GM18873 (cell line): ENCODE results near the gene TSPAN18.

Experiments
- ATAC-seq: cut with Tn5 transposase; IDR thresholded peaks from one replicate; pipeline ENCODE4 v1.9.1; 2021; ENCODE audit warnings: mild to moderate bottlenecking, moderate library complexity, moderate number of reproducible peaks; ENCODE audit not compliant: unreplicated experiment, low FRiP score

TSPAN18 gene

DNA sequence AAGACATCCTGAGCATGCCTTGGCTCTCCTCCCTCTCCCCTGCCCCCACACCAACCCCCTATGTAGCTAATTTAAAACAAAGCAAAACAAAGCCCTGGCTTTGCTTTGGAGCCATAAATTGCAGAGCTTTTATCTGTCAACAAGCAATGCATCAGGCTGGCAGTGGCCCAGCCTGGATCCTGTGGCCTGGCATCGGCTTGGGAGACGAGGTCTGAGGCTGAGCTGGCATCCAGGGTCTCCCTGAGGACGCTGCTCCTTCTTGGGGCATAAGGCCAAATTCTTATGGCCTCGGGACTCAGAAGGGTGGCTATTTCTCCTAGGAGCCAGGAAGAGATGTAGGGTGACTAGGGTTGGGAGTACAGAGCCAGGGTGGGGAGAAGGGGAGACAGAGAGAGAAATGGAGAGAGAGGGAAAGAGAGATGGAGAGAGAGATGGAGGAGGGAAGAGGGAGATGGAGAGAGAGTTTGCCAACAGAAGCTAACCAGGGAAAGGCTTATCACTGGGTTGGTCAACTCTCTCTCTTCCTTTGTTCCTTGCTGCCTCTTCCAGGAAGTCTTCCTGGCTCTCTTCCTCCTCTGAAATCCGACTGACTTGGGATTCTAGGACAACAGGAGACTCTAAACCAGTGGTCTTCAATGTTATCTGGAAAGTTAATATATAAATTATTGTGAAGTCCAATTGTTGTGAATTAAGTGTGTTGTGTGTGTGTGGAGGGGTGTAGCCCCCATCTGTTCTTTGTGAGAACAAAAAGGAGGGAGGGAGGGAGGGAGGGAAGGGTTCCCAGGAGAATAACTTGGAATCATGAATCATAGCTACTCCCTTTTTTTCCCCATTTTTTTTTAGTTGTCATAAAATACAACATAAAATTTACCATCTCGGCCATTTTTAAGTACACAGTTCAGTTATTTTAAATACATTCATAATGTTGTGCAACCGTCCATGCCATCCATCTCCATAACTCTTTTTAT is 29.1 kb downstream of the TSPAN18 start:
- no peak for ATAC-seq

DNA sequence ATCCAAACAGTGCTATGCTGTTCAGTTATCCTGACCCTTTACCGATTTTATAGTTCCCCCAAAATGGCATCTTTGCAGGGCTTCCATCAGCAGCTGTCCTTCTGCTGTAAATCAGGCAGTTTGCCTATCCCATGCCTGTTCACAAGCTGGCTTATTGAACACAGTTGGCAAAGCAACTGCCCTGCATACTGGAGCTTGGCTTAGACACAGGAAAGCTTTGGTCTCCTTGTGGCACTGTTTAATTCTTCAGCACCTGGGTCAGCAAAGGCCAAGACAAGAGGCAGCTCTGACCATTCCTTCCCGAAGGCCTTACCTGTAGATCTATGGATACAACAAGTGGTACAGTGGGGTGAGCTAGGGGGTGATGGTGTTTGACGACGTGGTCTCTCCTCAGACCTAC is 32.2 kb downstream of the TSPAN18 start:
- ATAC-seq = no peak

DNA sequence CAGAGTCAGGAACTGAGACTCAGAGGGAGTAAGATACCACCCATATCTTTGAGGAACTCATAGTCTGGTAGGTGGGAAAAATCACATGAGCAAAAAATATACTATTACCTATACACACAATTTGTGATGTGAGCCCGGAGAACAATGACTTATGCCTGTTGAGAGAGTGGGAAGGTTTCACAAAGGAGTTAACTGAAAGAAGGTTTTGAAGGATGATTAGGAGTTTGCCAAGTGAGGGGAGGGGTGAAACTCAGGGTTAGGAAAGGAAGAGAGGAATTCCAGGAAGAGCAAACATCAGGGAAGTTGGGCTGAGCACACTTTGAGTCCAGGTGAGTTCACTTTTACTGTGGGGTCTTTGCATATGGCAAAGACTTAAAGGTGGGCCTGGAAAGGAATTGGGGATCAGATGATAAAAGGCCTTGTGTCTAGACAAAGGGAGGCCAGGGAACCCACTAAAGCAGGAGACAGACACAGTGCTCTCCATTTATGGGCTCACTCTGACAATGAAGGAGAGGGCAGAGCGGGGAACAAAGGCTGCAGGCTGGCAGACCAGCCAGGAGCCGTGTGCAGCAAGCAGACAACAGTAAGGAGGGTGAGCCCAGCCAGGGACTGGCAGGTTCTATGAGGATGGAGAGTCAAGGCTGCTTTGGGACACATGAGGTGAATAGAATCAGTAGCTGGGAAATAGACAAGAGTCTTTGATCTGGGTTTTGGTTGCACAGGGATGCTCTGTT is 33.1 kb downstream of the TSPAN18 start:
- no peak for ATAC-seq

DNA sequence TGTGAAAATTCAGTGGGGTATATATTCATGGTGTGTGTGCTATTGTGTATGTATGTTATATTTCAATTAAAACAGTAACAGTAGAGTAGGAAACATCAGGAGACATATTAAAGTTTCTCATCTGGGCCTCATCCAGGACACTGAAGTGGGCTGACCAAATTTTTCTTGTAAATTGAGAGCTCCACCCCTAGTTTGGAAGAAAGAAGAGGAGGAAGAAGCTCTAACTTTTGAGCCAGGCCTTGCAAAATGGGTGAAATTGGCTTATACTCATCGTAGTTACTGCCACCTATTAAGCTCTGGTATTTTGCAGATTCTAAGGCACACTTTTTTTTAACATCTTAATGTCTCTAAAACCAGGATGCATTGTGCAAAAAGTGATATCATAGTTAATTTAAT is 33.7 kb downstream of the TSPAN18 start:
- ATAC-seq = no peak

DNA sequence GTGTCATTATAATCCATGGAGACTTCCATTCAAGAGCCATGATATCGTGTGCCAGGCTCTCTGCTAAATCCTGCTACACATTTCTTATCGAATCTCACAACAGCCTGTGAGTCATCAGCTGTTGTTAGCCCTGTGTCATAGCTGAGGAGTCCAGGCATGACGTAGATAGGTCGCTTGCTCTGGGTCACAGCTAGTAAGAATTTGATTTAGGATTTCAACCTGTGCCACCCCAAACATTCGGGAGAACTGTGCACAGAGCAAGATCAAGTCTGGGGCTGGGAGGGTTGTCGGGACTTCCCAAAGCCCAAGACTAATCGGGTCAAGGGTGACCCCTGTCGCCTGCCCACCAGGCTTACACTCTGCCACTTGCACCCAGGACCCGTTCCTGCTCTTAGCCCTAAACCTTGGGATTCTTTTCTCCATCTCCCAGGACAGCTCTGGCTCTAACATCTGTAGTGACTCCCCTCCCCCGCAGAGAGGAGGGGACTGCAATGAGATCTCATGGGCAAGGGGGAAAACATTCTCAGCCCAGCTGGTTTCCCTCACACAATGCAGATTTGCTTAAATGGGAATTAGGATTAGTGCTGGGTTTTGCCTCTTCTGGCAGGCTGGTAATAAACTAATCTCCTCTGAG is 34.3 kb downstream of the TSPAN18 start:
- ATAC-seq = no peak

DNA sequence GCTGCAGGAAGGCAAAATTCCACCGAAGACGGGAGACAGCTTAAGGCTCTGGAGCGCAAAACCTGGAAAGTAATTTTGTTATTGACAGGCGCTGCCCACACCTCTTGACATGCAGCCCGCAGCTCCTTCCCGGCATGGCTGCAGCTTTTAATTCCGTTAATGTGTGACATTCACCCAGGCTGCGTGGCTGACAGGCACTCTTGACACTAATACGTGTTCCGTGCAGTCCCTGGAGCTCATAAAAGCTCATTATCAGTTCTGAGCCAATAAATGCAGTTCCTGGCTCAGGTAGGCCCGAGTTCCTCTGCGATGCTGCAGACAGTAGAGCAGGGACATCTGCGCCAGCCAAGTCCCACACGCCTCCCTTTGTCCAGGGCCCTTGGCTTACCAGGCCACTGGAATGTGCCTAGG is 34.8 kb downstream of the TSPAN18 start:
- ATAC-seq = no peak

DNA sequence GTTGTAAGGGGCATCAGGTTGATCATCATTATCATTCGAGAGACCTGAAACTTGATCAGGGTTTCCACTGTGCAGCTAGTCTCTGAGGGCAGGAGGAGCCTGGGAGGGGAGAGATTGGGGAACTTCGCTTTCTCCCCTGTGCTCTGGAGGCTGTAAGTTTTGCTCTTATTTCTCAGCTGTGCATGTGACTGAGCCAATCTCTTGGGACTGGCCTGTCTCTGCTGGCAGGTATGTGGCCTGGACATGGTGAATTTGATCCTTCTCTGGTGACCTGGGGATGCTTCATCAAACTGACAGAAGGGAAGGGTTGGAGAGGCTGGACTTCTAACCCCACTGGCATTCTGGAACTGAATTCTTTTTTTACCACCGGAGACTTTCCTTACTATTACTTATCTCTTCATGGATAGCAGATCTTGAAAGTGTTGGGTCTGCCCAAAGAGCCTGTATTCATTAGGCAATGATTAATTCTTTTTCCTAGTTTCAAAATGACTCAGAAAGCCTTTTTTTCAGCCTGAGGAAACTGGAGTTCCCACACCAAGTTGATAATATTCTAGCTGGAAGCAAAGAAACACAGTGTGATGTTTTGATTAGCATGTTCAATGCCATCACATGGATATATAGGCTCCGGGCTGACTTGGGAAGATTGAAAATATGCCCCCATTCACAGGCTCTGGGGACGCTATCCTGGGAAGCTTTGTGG is 36.5 kb downstream of the TSPAN18 start:
- no peak for ATAC-seq

DNA sequence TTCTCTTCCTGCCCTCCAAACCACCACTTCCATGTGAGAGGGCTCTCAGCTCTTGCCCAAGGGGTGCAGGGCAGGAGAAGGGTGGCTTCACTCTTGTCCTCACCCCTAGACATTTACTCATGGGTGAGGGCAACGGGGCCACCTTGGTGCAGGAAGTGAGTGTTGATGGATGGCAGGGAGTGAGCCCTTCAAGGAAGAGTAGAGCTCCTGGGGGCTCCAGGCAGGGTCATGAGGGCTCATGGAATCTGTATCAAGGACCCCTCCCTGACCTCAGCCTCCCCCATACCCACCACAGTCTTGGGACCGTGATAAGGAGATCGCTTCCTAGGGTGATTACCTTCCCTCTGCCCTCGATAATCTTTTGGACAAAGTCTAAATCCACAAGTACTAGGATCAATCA is 37.8 kb downstream of the TSPAN18 start:
- ATAC-seq = no peak

DNA sequence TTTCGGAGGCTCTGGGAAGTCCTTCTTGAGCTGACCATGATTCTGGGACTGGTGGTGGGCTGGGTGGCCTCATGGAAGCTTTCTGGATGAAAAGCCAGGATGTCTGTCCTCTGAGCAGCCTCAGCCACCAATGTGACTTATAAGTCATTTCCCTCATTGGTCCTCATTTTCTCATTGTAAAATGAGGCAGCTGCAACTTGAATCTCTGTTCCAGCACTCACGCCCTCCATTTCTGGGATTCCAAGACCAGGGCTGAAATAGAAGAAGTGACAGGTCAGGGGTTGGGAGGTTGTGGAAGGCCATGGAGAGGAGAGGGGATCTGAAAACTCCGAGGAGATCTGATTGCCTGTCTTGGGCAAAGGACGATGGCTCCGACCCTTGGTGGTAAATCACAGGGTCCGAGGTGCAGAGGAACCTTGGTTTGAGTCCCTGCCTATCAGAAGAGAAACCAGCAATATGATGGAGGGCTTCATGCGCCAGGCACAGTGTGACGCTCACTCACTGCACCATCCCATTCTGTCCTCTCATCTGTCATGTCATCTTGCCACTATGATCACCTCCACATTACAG is 38.3 kb downstream of the TSPAN18 start:
- ATAC-seq = no peak

DNA sequence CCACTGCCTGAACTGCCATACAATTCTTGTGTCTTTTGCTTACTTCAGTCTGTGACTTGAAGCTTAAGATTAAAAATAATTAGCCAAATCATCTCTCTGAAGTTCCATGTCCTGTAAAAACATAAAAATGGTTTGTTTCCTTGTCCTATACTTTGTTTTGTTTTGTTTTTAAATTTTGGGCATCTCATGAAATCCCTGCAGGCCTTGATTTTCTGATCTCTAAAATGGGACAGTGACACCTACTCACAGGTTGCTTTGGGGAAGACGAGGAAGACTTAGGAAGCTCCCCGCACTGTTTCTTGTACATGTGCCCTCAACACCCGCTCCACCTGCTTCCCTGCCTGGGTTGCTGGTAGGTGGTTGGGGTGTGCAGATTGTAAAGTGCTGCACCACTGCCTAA is 38.9 kb downstream of the TSPAN18 start:
- ATAC-seq = no peak

DNA sequence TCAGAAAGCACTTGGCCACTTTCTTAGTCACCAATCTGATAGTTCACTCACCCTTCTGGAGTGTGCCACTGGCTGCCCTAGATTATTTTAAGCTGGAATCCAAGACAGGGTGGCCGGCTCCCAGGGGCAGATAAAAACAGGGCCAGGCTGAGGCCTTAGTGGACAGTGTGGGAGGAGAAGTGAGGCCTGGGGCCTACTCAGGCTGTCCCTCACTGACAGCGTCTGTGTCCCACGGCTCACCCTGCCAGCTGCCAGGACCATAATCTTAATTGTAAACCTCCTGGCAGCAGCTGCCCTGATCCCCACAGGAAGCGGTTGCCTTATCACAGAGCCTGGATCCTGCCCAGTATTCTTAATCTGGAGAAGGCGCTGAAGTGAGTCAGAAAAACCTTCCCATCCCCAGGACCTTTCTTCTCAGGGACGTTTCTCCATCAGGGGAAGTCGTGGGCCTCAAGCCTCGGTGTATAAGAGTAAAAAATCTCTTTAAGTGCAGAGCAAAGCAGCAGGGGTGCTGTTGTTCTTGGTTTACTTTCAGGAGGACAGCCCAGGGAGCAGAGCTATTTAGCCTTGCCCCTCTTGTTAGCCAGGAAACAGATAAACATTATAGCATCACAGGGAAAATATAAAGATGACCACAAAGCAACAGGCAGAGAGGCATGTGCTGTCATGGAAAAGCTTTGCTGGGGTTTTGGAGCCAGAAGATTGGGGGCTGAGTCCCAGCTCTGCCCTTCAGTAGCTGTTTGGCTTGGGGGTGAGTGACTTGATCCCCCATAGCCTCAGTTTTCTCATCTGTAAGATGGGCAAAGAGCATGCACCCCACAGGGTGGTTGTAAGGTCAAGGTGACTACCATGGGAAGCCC is 39.6 kb downstream of the TSPAN18 start:
- ATAC-seq = no peak

DNA sequence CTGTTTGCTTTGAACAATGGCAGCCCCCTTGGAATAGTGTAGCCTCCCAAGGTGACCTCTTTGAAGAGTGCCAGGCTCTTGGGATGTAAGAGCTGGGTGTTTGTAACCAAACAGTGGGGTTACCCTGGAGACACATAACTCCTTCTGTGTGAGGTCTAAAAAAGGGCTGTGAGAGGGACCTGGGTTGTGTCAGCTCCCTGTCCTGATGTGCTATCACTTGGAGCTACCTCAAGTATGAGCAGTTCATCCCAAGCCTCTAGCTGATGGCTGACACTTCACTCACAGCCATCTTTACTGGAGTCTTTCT is 40.2 kb downstream of the TSPAN18 start:
- ATAC-seq = no peak

DNA sequence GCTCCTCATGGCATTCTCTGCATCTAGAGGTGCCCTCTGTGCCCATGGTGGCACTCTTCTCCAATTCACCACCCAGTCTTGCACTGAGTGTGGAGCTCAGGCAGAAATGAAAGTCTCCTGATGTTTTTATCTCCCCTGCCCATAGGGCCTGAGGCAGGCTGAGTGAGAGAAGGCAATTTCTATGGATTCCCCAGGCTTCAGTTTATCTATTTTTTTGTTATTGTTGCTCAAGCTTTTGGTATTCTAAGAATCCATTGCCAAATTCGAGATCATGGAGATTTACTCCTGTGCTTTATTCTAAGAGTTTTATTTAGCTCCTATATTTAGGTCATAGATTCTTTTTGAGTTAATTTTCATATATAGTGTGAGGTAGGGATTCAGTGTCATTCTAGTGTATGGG is 40.7 kb downstream of the TSPAN18 start:
- ATAC-seq = no peak

DNA sequence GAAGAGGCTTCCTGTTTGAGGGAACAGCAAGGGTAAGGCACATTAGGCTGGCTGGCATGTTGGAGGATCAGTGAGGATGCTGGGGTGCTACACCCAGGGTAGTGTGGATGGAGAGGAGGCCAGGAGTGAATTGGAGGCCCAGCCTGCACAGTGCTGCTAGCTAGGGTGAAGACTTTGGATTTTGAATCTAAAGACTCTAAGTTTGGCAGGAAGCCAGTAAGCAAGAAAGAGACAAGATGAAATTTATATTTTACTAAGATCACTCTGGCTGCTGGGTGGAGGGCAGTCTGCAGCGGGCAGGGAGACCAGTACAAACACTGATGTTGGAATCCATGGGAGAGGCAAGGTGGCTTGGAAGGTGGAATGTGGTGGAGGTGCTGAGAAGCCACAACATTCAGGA is 43.6 kb downstream of the TSPAN18 start:
- ATAC-seq = no peak

DNA sequence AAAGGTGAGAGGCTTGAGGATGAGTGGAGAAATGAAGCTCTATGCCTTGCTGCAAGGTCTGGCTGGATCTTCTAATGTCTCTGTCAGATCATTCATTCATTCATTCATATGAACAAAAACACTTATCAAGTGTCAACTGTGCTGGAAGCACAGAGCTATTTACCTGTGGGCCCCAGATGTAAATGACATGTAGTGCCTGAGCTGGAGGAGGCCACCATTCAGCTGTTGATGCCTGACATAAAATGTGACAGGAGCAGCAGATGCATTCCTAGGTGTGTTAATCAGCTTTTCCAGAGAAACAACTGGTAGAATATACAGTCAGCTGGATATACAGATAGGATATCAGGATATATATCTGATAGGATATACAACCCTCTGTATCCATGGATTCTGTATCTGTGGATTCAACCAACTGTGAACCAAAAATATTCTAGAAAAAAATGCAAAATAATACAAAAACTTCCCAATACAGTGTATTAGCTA is 44.5 kb downstream of the TSPAN18 start:
- no peak for ATAC-seq

DNA sequence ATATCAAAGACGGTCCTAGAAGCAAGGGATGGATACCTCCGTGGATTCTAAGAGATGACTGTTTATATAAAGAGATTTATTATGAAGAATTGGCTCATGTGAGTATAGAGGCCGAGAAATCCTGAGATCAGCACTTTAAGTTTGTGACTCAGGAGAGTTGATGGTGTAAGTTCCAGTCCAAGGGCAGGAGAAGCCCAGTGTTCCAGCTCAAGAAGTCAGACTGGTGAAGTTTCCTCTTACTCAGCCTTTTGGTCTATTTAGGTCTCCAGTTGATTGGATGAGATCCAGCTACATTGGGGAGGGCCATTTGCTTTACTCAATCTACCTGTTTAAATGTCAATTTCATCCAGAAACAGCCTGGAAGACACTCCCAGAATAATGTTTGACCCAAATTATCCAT is 45.1 kb downstream of the TSPAN18 start:
- no peak for ATAC-seq

DNA sequence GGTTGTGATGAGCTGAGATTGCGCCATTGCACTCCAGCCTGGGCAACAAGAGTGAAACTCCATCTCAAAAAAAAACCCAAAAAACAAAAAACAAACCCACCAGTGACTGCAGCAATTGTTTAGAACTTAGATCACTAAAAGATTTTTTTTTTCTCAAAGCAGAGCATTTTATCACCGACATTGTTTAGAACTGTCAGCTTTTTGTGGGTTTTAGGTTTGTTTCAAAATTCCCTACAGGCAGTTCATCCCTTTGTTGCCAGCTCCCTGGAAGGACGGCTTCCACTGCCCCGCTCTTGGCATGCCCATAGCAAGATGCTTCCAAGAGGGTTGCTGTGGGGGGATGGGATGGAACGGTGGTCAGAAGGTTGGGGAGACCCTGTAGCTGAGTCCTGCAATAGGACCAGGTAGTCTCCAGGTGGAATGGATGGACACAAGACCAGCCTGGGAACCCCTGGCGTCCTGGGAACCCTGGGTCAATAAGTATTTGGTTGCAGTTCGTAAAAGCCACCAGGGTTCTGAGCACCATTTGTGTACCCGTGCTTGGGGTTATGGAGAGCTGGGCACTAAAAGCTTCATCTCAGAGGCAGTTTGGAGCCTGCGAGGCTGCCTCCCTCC is 46.7 kb downstream of the TSPAN18 start:
- ATAC-seq = no peak

DNA sequence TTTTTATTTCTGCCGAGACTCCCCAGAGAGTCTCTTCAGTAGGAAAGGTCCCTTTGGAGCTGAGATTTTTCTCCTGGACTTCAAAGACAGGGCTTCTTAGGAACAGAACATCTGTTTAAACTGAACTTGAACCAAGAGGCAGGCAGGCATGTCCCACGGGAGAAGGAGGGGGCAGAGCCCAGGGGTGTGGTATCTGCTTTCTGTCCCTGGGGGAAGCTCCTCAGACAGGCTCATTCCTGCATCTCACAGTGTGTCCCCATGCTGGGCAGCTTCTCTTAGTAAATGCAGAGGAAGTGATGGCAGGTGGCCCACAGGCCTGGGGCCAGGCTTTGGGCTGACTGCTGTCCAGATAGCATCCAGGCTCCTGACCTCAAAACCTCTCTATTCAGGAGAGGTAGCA is 47.3 kb downstream of the TSPAN18 start:
- ATAC-seq = no peak

DNA sequence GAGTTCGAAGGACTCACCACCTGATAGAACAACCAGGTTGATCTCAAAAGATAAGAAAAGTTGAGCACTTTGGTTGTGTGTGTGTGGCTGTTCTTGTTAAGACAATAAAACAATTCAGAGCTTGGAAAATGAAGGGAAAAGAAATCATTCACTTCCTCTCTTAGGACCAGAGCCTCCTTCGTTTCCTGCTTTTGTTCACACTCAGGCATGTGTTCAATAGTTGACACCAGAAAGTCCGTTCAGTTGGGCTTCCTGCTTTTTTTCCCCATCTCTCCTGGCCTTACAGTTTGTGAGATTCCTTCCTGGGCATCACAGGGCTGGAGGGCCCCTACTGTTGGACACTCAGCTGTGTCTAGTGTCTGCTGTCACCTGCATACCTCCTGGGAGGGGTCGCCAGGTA is 48.0 kb downstream of the TSPAN18 start:
- no peak for ATAC-seq
